GM12801 (cell line): ENCODE results near the gene CANX.

Experiments used
- CTCF ChIP-seq: IDR thresholded peaks from one replicate; pipeline ENCODE4 v1.5.1; 2011; ENCODE audit warnings: control low read depth; ENCODE audit not compliant: insufficient read length; ENCODE audit errors: extremely low read depth

The CANX gene

GRCh38 chr5:179698935-179699615 is at the start of gene CANX:
TSS of gene CANX (plus strand) at chr5:179698967. CDS start at chr5:179705682, 6,715 bp downstream.
- TF ChIP-seq CTCF: no peak

GRCh38 chr5:179668391-179668790 is 30.4 kb upstream of the CANX start:
- no peak for TF ChIP-seq CTCF

- no peak for TF ChIP-seq CTCF
These were observed 20.3 kb upstream of the CANX start for GRCh38 chr5:179678223-179679013.

GRCh38 chr5:179679014-179679674 is 19.6 kb upstream of the CANX start:
- no peak for TF ChIP-seq CTCF

GRCh38 chr5:179680014-179680779 is 18.6 kb upstream of the CANX start:
- TF ChIP-seq CTCF: no peak

- no peak for TF ChIP-seq CTCF
These were observed 17.9 kb upstream of the CANX start, which contains the start of gene CBY3 for GRCh38 chr5:179680780-179681401. TSS of gene CBY3 (minus strand) at chr5:179681034. CDS start at chr5:179680918, 116 bp downstream.
